ENCODE results near the gene VANGL2. TPM values are rescaled to one million over a fixed set of nuclear protein-coding genes. Genes with fewer than 3 reads are reported as not detected.

Gene VANGL2
- total and polyA plus RNA-seq, 9 of the 15 experiments (the other 6 are each of a cell fraction or from before 2014, with no cell fraction given) = 0.28 to 4.0 (median 0.98) TPM

GRCh38 chr1:160398823-160399222 is 1.5 kb upstream of the VANGL2 start (continued):
- TF ChIP-seq ZNF512 (tag; IDR thresholded peaks at IDR 0.05) = no peak
- no peak for TF ChIP-seq BRF2 (IDR thresholded peaks at IDR 0.05; ENCODE audit: borderline replicate concordance, insufficient read depth, insufficient read length)
- TF ChIP-seq SMARCA4 (IDR thresholded peaks at IDR 0.05) = 0 out of 2 replicates have a peak, but pooled peaks have one; percentile 27
- peak; percentile 90 for TF ChIP-seq NFE2 (IDR thresholded peaks at IDR 0.05; ENCODE audit: low read depth)
- TF ChIP-seq JUND (IDR thresholded peaks at IDR 0.05; ENCODE audit: borderline replicate concordance, low read depth, low read length) = peak; percentile 46; the same call in 1 of the 2 replicates
- peak; percentile 51; the same call in 1 of the 3 replicates for TF ChIP-seq JUND (tag; IDR thresholded peaks at IDR 0.05; ENCODE audit: borderline replicate concordance, low read depth, low read length)
- TF ChIP-seq MAFK (IDR thresholded peaks at IDR 0.05; ENCODE audit: low read length) = peak; percentile 93
- no peak for TF ChIP-seq HMGN3 (IDR thresholded peaks at IDR 0.05; ENCODE audit: borderline replicate concordance, extremely low read depth, insufficient read length, low read depth, low read length)
- TF ChIP-seq TBP (optimal IDR thresholded peaks at IDR 0.05; ENCODE audit: low read depth, low read length) = no peak
- TF ChIP-seq BACH1 (tag; IDR thresholded peaks at IDR 0.05) = peak; percentile 58; the same call in 1 of the 2 replicates
- TF ChIP-seq RFX1 (IDR thresholded peaks at IDR 0.05) = no peak
- TF ChIP-seq ELK3 (CRISPR knock-in tag; IDR thresholded peaks at IDR 0.05) = no peak
- peak; percentile 92 for TF ChIP-seq MAFF (IDR thresholded peaks at IDR 0.05; ENCODE audit: low read length)
- TF ChIP-seq MAFG (tag; conservative IDR thresholded peaks at IDR 0.05) = peak; percentile 98
- peak; percentile 55; the same call in 1 of the 2 replicates for TF ChIP-seq CTBP1 (IDR thresholded peaks at IDR 0.05; ENCODE audit: borderline replicate concordance)
- no peak for TF ChIP-seq CREBBP (IDR thresholded peaks at IDR 0.05; ENCODE audit: low read depth, low read length)
- no peak for TF ChIP-seq DACH1 (IDR thresholded peaks at IDR 0.05; ENCODE audit: partially characterized antibody)
- TF ChIP-seq DPF2 (IDR thresholded peaks at IDR 0.05) = peak; percentile 57; the same call in 1 of the 2 replicates

All from K562 (cell line).